ENCODE measurements around the gene FBN3. TPM values are rescaled to one million over a fixed set of nuclear protein-coding genes. Genes with fewer than 3 reads are reported as not detected.

Gene FBN3
- total RNA-seq, 4 donors from 2014 or later: 0.15 TPM; not detected in 3

- Histone ChIP-seq H3K4me1 (no peaks in the 10 kb centered on the region), H3K27ac (no peak overlapping the region), H3K4me3 (no peak overlapping the region), H3K36me3 (no peaks in the 10 kb centered on the region), H3K27me3 (no peaks in the 10 kb centered on the region), H3K9me3 (no peaks in the 10 kb centered on the region)
- intact Hi-C loops (cut with DNase I; ENCODE audit: low total_unique reads) (no loop called here), in situ Hi-C loops (cut with MboI; ENCODE audit: low sequenced_read_pairs in 4 of 4) (no loop called here)
- TF ChIP-seq POLR2A (IDR thresholded peaks at IDR 0.05) (no peak), CTCF (IDR thresholded peaks at IDR 0.05 in 4 of 5, conservative IDR thresholded peaks at IDR 0.05 in 1 of 5) (no peak)
- DNase-seq (no peak), ATAC-seq (no peak)
These were observed 62.5 kb downstream of the FBN3 start for GRCh38 chr19:8086849-8087248.

GRCh38 chr19:8085598-8086408 lies 63.6 kb downstream of the FBN3 start:
- Histone ChIP-seq H3K27me3 (no peaks in the 10 kb centered on the region), H3K27ac (no peak overlapping the region), H3K4me3 (no peak overlapping the region), H3K9me3 (no peaks in the 10 kb centered on the region), H3K4me1 (no peaks in the 10 kb centered on the region), H3K36me3 (no peaks in the 10 kb centered on the region)
- TF ChIP-seq CTCF (IDR thresholded peaks at IDR 0.05 in 4 of 5, conservative IDR thresholded peaks at IDR 0.05 in 1 of 5): no peak
- TF ChIP-seq POLR2A (IDR thresholded peaks at IDR 0.05): no peak
- in situ Hi-C loops (cut with MboI; ENCODE audit: low sequenced_read_pairs in 4 of 4): no loop called here
- intact Hi-C loops (cut with DNase I; ENCODE audit: low total_unique reads): no loop called here
- ATAC-seq (no peak), DNase-seq (no peak)

GRCh38 chr19:8084152-8084551 lies 65.2 kb downstream of the FBN3 start:
- H3K27ac ChIP-seq: no peak overlapping the region
- no peaks in the 10 kb centered on the region for H3K27me3 ChIP-seq
- DNase-seq (no peak), ATAC-seq (no peak)
- no peaks in the 10 kb centered on the region for H3K9me3 ChIP-seq
- in situ Hi-C loops (cut with MboI; ENCODE audit: low sequenced_read_pairs in 4 of 4): no loop called here
- no peaks in the 10 kb centered on the region for H3K4me1 ChIP-seq
- intact Hi-C loops (cut with DNase I; ENCODE audit: low total_unique reads): no loop called here
- TF ChIP-seq POLR2A (IDR thresholded peaks at IDR 0.05) (no peak), CTCF (IDR thresholded peaks at IDR 0.05 in 4 of 5, conservative IDR thresholded peaks at IDR 0.05 in 1 of 5) (no peak)
- H3K36me3 ChIP-seq: no peaks in the 10 kb centered on the region
- no peak overlapping the region for H3K4me3 ChIP-seq

- intact Hi-C loops (cut with DNase I; ENCODE audit: low total_unique reads): no loop called here
- H3K4me3 ChIP-seq: no peak overlapping the region
- H3K9me3 ChIP-seq: no peaks in the 10 kb centered on the region
- H3K4me1 ChIP-seq: no peaks in the 10 kb centered on the region
- no peaks in the 10 kb centered on the region for H3K36me3 ChIP-seq
- TF ChIP-seq POLR2A (IDR thresholded peaks at IDR 0.05) (no peak), CTCF (IDR thresholded peaks at IDR 0.05 in 4 of 5, conservative IDR thresholded peaks at IDR 0.05 in 1 of 5) (no peak)
- no peak overlapping the region for H3K27ac ChIP-seq
- in situ Hi-C loops (cut with MboI; ENCODE audit: low sequenced_read_pairs in 4 of 4): no loop called here
- no peaks in the 10 kb centered on the region for H3K27me3 ChIP-seq
- ATAC-seq: no peak
- DNase-seq: no peak
These were observed 66.3 kb downstream of the FBN3 start for GRCh38 chr19:8083141-8083540.

All from gastrocnemius medialis (tissue), 4 donors.